BJ (cell line): ENCODE results near the gene TM6SF1. TPM values are rescaled to one million over a fixed set of nuclear protein-coding genes. Genes with fewer than 3 reads are reported as not detected.

Source experiments
- CTCF ChIA-PET: fragments of 350-600 bp; formaldehyde crosslinking; extraction: SDS; loops from one replicate; lab custom pipeline; 2021; ENCODE audit warnings: antibody characterized with exemption, inconsistent platforms; lab: Yijun Ruan, JAX
- POLR2A ChIA-PET: fragments of 300-600 bp; sonication (Branson Sonifier 250); formaldehyde crosslinking; extraction: SDS; loops from one replicate; lab custom pipeline; 2021; ENCODE audit warnings: antibody characterized with exemption; lab: Charles Lee
- DNase-seq: peaks from one replicate; pipeline ENCODE4 v3.0.0-alpha.2; 2011; ENCODE audit warnings: low read depth
- H3K27me3 ChIP-seq: 2 replicates; pipeline ENCODE4 v1.6.0; 2011; ENCODE audit warnings: low read length; ENCODE audit not compliant: control insufficient read depth, insufficient read depth
- H3K36me3 ChIP-seq: 2 replicates; pipeline ENCODE4 v1.5.1; 2011; ENCODE audit warnings: low read length; ENCODE audit not compliant: control insufficient read depth, insufficient read depth
- H3K4me3 ChIP-seq: 2 replicates; pipeline ENCODE4 v1.5.1; 2011; ENCODE audit warnings: low read depth, mild to moderate bottlenecking, control low read depth, low read length
- CTCF ChIP-seq: IDR thresholded peaks from 2 replicates; pipeline ENCODE4 v1.5.1; 2011; ENCODE audit warnings: low read depth, mild to moderate bottlenecking, control low read depth, inconsistent platforms, low read length, moderate library complexity; ENCODE audit not compliant: insufficient read depth
- polyA plus RNA-seq: library from polyadenylated mRNA; depleted of rRNA; stranded (reverse); fragments of >200 nt; gene quantifications from 2 replicates; pipeline ENCODE4 v1.2.3, GENCODE V29; 2011

Gene TM6SF1
- polyA plus RNA-seq, 1 experiment, result 3.2 TPM

GRCh38 chr15:83109532-83109931 lies 2.1 kb downstream of the TM6SF1 start:
- ChIA-PET POLR2A (no interaction called here), CTCF (no interaction called here)
- no peak for TF ChIP-seq CTCF
- DNase-seq, result no peak
- Histone ChIP-seq H3K4me3 (no peak overlapping the region), H3K36me3 (no peaks in the 10 kb centered on the region), H3K27me3 (peaks cover 1% of the 10 kb centered on the region; the same call in 1 of the 2 replicates)

- no peak for DNase-seq
- H3K27me3 ChIP-seq, result peaks cover 1% of the 10 kb centered on the region; the same call in 1 of the 2 replicates
- ChIA-PET POLR2A (no interaction called here), CTCF (no interaction called here)
- no peak for TF ChIP-seq CTCF
- no peaks in the 10 kb centered on the region for H3K36me3 ChIP-seq
- no peak overlapping the region for H3K4me3 ChIP-seq
Measured at GRCh38 chr15:83110381-83110780, 2.9 kb downstream of the TM6SF1 start.

GRCh38 chr15:83111149-83111548 lies 3.7 kb downstream of the TM6SF1 start:
- no peak overlapping the region for H3K4me3 ChIP-seq
- TF ChIP-seq CTCF, result no peak
- POLR2A ChIA-PET, result no interaction called here
- no peak for DNase-seq
- CTCF ChIA-PET, result no interaction called here
- no peaks in the 10 kb centered on the region for H3K36me3 ChIP-seq
- H3K27me3 ChIP-seq, result peaks cover 1% of the 10 kb centered on the region; the same call in 1 of the 2 replicates

- Histone ChIP-seq H3K4me3 (no peak overlapping the region), H3K27me3 (no peaks in the 10 kb centered on the region; the same call in 1 of the 2 replicates), H3K36me3 (no peaks in the 10 kb centered on the region)
- ChIA-PET POLR2A (no interaction called here), CTCF (interaction anchor here (1.5 to 1.6 kb wide), 2 partner anchors 14 to 102 kb away, joined by 4 read pairs; no protein-coding TSS in a partner anchor)
- peak; percentile 32; the same call in 1 of the 2 replicates for TF ChIP-seq CTCF
- peak; percentile 37 for DNase-seq
Measured at GRCh38 chr15:83112233-83112955, 4.9 kb downstream of the TM6SF1 start.

- ChIA-PET POLR2A (no interaction called here), CTCF (interaction anchor here (1.5 to 1.6 kb wide), 2 partner anchors 15 to 102 kb away, joined by 4 read pairs; no protein-coding TSS in a partner anchor)
- Histone ChIP-seq H3K36me3 (no peaks in the 10 kb centered on the region), H3K27me3 (no peaks in the 10 kb centered on the region; the same call in 1 of the 2 replicates), H3K4me3 (no peak overlapping the region)
- TF ChIP-seq CTCF, result no peak
- no peak for DNase-seq
Measured at GRCh38 chr15:83112956-83113299, 5.5 kb downstream of the TM6SF1 start.
